Thymus (tissue), 11 donors: Measurements from ENCODE around the gene SLC1A4. TPM values are rescaled to one million over a fixed set of nuclear protein-coding genes. Genes with fewer than 3 reads are reported as not detected.

ENCODE experiments used
- DNase-seq, 9 donors: peaks; one replicate each; pipeline ENCODE4 v3.0.0-alpha.2; 2013; ENCODE audit warnings: low spot score in 9 of 9, low read depth in 6 of 9, missing footprints in 1 of 9
- H3K27ac ChIP-seq, 2 donors: one replicate each; pipeline ENCODE4 v1.5.1; 2013; ENCODE audit warnings: control low read depth in 1 of 2, low read depth in 1 of 2, low read length in 1 of 2, mild to moderate bottlenecking in 1 of 2, moderate library complexity in 1 of 2
- H3K27me3 ChIP-seq, 2 donors: one replicate each; pipeline ENCODE4 v1.5.1; 2013; ENCODE audit warnings: low read length in 1 of 2; ENCODE audit not compliant: control insufficient read depth in 2 of 2, insufficient read depth in 1 of 2
- H3K36me3 ChIP-seq, 2 donors: one replicate each; pipeline ENCODE4 v1.5.1; 2013; ENCODE audit warnings: low read length in 1 of 2, mild to moderate bottlenecking in 1 of 2, moderate library complexity in 1 of 2; ENCODE audit not compliant: control insufficient read depth in 2 of 2, insufficient read depth in 2 of 2
- H3K4me1 ChIP-seq, 2 donors: one replicate each; pipeline ENCODE4 v1.5.1; 2013; ENCODE audit warnings: low read length in 2 of 2; ENCODE audit not compliant: control insufficient read depth in 2 of 2, insufficient read depth in 2 of 2
- H3K4me3 ChIP-seq, 2 donors: one replicate each; pipeline ENCODE4 v1.5.1; 2013; ENCODE audit warnings: low read length in 2 of 2, control low read depth in 1 of 2, mild to moderate bottlenecking in 1 of 2
- H3K9me3 ChIP-seq, 2 donors: one replicate each; pipeline ENCODE4 v1.5.1; 2013; ENCODE audit warnings: low read length in 1 of 2, mild to moderate bottlenecking in 1 of 2; ENCODE audit not compliant: control insufficient read depth in 2 of 2, insufficient read depth in 1 of 2
- WGBS: extraction: QIAGEN DNeasy Blood & Tissue Kit; methylation state at CpG from one replicate; pipeline ENCODE4 v1.1.7; 2013; 5-methylcytosine and 5-hydroxymethylcytosine counted together
- polyA plus RNA-seq: library from polyadenylated mRNA; stranded (reverse); fragments of 200-250 nt; gene quantifications from one replicate; pipeline ENCODE4 v1.2.3, GENCODE V29; 2013
- total RNA-seq: library from RNA; stranded (reverse); fragments of 120-200 nt; gene quantifications from one replicate; pipeline ENCODE4 v1.2.4, GENCODE V29; 2013
- donor health status: healthy.

Gene SLC1A4
- total and polyA plus RNA-seq, 2 donors: 4.9 to 12.5 TPM

DNA sequence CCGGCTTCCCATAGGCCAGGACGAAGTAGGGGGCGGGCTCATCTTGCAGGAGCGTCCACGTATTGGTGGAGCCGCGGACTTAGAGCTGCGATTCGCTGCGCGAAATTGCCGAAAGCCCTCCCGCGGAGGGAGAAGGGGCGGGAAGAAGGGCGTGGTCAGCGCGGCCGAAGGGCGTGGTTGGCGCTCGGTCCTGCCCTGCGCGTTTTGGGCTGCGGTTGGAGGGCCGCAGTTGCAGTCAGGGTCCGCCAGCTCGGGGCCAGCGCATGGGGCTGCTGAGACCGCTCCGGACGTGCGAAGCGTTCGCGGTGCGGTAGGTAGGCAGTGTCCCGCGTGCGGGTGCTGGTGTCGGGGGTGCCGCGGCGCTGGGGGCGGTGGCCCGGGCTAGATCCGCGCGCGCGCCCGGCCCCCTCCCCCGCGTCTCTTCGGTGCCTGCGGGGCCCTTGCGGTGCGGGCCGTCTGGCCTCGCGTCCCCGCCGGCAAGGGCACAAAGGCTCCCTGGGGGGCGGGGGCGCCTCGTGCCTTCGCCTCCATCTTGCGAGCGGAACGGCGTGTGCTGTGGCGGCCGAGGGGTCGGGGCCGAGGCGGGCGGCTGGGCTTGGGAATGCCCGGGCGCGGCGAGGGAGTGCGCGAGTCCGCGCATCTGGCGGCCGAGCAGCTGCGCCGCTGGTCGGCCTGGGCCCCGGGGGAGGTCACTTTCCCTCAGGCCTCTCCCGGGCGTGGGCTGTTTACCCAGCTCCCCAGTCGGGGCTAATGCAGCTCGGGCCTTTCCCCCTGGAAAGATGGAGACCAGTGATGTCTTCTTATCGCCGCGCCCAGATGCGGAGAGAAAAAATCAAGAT lies 67.2 kb downstream of the SLC1A4 start, which contains the start of gene CEP68:
CEP68 (plus strand) TSS at position 202 of the 839 bp plus-strand sequence. CDS start 13,029 bp downstream, outside the sequence.
- Histone ChIP-seq H3K27me3 (no peaks in the 10 kb centered on the region), H3K4me3 (peak within 1 kb of the TSS; percentile 70 to 72), H3K27ac (peak within 1 kb of the TSS; percentile 69 to 90), H3K36me3 (no peaks in the 10 kb centered on the region), H3K9me3 (no peaks in the 10 kb centered on the region), H3K4me1 (peaks cover 24 to 48% of the 10 kb centered on the region in 2 donors)
- WGBS: under 1% methylated on average over 99 of the region's 99 CpGs
- peak; percentile 89 to 98 (median 95) for DNase-seq

DNA sequence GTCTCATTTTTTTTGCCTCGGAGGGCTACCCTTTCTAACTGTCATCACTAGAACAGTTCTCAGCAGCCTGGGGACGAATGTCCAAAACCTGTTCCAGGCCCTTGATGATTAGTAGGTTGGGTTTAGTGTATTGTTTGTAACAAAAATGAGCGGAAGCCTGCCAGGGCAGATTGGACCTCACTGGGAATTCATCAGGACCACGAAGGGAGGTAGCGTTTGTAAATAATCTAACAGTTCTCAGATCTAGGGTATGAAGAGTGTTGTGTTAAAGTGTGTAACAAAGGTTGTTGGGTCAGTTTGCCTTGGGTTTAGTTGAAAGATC lies 67.8 kb downstream of the SLC1A4 start:
- WGBS: 7% methylated on average over 5 of the region's 5 CpGs
- Histone ChIP-seq H3K27ac (peak overlapping the region; percentile 34 to 69), H3K27me3 (no peaks in the 10 kb centered on the region), H3K4me1 (peaks cover 24 to 48% of the 10 kb centered on the region in 2 donors), H3K36me3 (no peaks in the 10 kb centered on the region), H3K9me3 (no peaks in the 10 kb centered on the region), H3K4me3 (peak overlapping the region; percentile 70 to 72)
- DNase-seq: peak in 1 of 9 donors; percentile 60

DNA sequence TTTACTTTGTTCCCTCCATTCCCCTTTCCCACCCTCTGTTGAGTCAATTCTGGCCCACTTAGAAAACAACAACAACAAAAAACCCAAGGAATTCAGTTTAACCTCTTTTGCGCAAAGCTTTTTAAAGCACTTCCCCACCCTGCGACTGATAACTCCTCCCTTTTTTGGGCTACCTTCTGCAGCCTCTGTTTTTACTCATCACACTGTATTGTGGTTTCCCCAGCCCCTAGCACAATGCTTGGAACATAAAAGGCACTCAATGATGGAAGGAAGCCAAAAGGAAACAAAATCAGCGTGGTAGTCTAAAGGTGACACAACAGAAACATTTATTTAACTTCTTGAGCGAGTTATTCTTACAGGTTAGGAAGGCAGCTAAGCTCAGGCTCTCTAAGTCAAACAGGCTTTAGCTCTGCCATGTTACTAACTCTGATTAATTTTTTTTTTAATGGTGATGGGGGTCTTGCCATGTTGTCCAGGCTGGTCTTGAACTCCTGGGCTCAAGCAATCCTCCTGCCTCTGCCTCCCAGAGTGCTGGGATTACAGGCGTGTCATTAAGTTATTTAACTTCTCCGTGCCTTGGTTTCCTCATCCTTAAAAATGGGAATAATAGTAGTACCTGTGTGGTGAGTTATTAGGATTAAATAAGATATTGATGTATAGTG lies 68.3 kb downstream of the SLC1A4 start:
- Histone ChIP-seq H3K4me3 (peak overlapping the region; percentile 70 to 72), H3K27me3 (no peaks in the 10 kb centered on the region), H3K36me3 (no peaks in the 10 kb centered on the region), H3K27ac (peak overlapping the region; percentile 34 to 49), H3K4me1 (peaks cover 24 to 48% of the 10 kb centered on the region in 2 donors), H3K9me3 (no peaks in the 10 kb centered on the region)
- DNase-seq: peak in 4 of 9 donors; percentile 59 to 87 (median 65)
- 32% methylated on average over 6 of the region's 6 CpGs for WGBS

DNA sequence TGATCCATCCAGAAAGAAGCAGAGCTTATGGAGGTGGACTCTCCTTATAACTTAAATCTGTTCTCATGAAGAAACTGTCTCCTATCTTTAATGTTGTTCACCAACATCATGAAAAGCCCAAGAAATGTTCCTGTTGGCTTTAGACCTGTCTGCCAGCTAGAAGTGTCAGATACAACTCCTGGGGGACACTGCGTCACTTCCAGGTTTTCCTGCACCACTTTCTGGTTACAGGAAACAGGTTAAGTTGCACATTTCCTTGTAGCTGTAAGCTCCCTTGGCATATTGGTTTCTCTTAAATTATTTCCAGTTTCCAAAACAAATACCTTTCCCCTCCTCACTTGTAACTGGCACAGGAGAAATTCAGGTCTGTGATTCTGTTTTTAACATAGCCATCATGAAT lies 69.9 kb downstream of the SLC1A4 start:
- Histone ChIP-seq H3K27me3 (no peaks in the 10 kb centered on the region), H3K4me3 (no peak overlapping the region), H3K36me3 (no peaks in the 10 kb centered on the region), H3K27ac (no peak overlapping the region), H3K9me3 (no peaks in the 10 kb centered on the region), H3K4me1 (peaks cover 21 to 40% of the 10 kb centered on the region in 2 donors)
- WGBS: 98% methylated on average over 1 of the region's 1 CpG
- DNase-seq: no peak

DNA sequence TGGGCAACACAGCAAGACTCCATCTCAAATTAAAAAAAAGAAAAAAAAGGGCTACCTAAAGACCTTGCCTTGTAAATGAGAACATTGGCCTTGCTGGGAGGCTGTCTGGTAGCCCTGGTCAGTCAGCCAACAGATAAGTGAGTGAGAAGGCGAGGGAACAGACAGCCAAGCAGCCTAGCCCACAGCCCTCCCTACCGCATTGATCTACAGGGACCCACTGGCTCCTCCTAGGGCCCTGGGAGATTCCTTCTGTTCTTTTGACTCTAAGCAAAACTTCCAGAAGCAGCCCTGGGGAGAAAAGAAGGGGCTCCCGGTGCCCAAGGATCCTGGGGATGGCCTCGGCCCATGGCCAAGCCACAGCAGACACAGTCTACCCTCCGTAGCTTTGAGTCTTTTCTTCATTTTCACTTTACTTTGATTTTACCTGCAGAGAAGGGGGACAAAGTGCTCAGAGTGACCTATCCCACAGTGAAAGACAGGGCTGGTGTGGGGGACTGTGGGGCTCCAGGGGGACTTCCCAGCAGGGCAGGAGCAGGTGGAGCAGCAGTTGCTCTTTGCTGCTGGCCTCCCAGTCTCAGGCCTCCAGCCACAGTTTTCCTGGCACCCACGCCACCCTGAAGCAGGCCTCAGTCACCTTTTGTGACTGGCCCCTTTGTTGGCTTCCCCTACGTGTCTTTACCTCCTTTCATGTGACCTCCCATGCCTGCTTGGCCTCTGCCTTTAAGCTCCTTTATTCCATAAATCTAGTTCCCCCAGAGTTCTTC lies 72.1 kb downstream of the SLC1A4 start:
- Histone ChIP-seq H3K4me3 (no peak overlapping the region), H3K4me1 (peaks cover 14 to 41% of the 10 kb centered on the region in 2 donors), H3K27me3 (no peaks in the 10 kb centered on the region), H3K27ac (no peak overlapping the region), H3K9me3 (no peaks in the 10 kb centered on the region), H3K36me3 (peaks cover 0 to 3% of the 10 kb centered on the region in 2 donors)
- no peak for DNase-seq
- WGBS: 97% methylated on average over 7 of the region's 7 CpGs

DNA sequence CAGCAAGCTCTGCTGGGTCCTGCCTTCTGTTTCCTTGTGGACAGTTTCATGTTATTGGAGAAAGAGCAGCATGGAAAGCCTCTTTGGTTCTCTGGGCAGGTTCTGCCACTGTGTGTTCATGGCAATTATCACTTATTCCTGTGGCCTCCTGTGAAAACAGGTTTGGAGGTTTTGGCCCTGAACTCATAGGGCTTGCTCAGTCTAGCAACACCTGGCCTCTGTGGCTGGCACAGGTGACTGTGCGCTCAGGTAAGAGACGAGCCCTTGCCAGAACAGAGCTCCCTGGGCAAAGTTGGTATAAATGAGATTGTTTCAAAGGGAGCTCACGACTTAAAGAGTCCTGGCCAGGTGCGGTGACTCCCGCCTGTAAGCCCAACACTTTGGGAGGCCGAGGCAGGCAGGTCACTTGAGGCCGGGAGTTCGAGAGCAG lies 72.7 kb downstream of the SLC1A4 start:
- Histone ChIP-seq H3K27ac (no peak overlapping the region), H3K4me1 (peaks cover 12 to 38% of the 10 kb centered on the region in 2 donors)
- WGBS: 97% methylated on average over 8 of the region's 8 CpGs

DNA sequence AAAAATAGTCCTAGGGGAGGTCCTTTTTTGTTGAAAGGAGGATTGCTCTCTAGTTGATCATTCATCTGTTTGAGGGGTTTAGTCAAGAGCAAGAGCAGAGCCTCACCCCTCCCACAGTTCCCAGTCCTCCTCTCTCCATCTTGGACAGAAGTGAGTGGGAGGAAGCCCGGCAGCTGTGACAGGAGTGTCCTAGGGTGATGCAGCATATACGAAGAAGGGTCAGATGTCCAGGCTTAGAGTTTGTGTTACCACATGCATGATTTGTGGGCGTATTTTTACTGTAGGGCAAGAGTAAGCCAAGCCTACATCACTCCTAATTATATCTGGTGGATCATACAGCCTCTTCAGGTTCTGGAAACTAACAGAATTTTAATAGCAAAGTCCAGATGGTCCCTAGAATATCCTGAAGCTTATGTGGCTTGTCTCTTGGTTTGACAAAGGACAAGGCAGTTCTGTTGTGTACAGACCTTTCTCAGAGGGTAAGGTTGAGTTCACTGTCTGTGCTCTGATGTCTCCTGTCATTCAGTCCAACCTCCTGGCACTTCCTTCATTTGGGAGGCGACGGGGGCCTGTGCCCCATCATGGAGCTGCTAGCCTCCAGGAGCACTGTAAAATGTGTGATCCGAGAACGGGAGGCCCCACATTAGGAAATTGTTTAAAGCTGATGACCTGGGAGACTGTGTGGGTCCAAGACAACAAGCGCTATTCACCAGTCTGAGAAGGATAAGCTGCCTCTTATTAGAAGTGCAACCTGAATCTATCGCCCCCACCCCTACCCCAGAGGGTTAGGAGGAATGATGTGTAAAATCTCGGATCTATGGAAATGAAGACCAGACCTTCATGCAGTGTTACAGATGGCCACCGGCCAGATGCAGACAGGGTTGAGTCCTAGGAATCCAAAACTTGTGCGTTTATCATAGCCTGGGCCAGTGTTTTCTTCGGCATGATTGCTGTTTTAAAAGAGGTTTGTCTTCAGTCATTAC lies 73.9 kb downstream of the SLC1A4 start:
- Histone ChIP-seq H3K9me3 (no peaks in the 10 kb centered on the region), H3K4me3 (no peak overlapping the region), H3K27ac (no peak overlapping the region), H3K27me3 (no peaks in the 10 kb centered on the region), H3K4me1 (peaks cover 5 to 39% of the 10 kb centered on the region in 2 donors), H3K36me3 (peaks cover 0 to 3% of the 10 kb centered on the region in 2 donors)
- no peak for DNase-seq
- WGBS: 96% methylated on average over 13 of the region's 13 CpGs

More for the DNA sequence above, 72.7 kb downstream of the SLC1A4 start:
- no peaks in the 10 kb centered on the region for H3K9me3 ChIP-seq
- no peaks in the 10 kb centered on the region for H3K27me3 ChIP-seq
- no peak overlapping the region for H3K4me3 ChIP-seq
- peaks cover 0 to 3% of the 10 kb centered on the region in 2 donors for H3K36me3 ChIP-seq
- no peak for DNase-seq
